Activated T-cell treated with anti-CD3 and anti-CD28 coated beads for 24 hours (primary cell): Measurements from ENCODE around the gene PTPN18.

ENCODE experiments used
- DNase-seq: peaks from one replicate; pipeline ENCODE4 v3.0.0-alpha.2; 2020; ENCODE audit warnings: low read depth

The PTPN18 gene

DNA sequence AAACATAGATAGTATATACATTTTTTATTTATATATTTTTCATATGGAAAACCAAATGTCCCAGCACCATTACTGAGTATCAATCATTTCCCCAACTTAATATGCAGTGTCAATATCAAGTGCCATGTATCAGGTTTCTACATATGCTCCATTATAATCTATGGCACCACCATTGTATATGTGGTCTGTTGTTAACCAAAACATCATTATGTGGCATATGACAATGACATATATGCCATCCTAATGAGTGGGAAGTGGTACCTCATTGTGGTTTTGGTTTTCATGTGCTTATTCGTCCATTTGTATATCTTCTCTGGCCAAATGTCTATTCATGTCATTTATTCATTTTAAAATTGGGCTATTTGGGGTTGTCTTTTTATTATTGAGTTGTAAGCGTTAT is 9.2 kb downstream of the PTPN18 start:
- DNase-seq: no peak

DNA sequence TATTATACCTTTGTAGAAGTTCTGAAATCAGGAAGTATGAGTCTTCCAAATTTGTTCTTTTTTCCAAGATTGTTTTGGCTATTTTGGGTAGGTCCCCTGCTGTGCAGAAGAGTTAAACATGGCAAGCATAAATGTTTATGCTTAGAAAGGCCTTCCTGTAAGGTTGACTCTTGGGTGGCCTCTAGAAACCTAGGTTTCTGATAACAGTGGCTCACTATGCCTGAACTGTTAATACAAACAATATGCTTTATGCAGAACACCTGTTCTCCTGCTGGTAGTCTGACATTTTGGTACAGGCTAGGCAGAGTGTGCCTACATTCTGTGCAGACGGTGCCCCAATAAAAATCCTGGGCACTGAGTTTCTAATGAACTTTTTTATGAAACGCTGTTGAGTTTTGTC is 10.1 kb downstream of the PTPN18 start:
- DNase-seq: no peak

DNA sequence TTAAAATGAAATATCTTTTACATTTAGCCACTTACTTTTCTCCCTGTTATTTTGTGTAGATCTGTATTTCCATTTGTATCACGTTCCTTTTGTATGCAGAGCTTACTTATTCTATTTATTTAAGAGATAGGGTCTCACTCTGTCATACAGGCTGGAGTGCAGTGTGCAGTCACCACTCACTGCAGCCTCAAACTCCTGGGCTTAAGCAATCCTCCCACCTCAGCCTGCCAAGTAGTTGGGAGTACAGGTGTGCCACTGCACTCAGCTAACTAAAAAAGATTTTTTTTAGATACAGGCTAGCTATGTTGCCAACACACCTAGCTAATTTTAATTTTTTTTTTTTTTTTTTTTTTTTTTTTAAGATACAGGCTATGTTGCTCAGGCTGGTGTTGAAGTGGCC is 10.9 kb downstream of the PTPN18 start:
- DNase-seq: no peak

DNA sequence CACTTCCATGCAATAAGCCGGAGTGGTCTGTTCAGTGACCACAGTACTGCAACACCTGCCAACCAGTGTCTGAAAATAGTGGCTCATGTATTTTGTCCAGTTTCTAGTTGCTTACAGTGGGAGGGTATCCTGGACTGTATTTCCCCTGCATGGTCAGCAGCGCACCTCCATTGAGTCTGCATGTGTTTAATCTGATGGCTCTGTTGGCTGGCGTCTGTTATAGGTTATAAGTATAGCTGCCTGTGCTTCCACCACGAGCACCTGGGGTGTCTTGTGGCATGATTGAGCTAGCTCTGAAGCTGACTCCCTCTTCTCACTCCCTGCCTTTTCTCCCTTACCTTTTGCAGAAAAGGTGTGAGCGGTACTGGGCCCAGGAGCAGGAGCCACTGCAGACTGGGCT is 12.9 kb downstream of the PTPN18 start:
- no peak for DNase-seq

DNA sequence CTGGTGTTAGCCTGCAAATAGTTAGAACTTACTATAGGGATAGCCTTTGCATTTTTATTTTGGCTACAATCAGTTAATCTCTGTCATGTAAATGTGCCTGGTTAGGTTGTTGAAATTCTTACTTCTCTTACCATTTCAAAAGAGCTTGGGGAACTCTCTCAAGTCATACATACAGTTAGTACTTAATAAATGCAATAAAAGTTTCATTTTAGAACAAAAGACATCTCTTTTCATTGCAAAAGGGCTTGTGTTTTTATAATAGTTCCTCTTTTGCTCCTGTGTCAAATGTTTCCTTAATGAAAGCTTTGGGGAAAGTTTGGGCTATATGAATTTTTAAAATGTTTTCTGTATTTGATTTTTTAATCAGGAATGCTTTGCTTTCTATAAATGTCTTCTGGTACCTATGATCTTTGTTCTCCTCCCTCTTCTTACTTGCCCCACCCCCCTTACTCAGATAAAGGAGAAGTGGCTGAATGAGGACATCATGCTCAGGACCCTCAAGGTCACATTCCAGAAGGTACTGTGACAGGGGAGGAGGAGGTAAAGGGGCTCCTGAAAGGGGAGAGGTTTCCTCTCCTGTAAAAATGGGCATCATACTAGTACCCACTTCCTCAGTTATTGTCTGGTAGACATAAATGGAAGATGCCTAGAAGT is 13.6 kb downstream of the PTPN18 start:
- no peak for DNase-seq

DNA sequence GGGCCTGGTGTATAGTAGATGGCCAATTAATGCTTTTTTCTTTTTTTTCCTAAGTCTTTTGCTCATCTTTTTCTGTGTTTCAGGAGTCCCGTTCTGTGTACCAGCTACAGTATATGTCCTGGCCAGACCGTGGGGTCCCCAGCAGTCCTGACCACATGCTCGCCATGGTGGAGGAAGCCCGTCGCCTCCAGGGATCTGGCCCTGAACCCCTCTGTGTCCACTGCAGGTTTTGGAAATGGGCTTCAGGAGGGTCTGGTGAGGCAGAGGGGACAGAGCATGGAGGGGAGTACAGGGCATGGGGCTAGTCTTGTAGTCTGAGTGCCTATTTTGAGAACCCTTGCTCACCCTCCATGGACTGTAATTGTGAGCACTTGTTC is 14.1 kb downstream of the PTPN18 start:
- no peak for DNase-seq

DNA sequence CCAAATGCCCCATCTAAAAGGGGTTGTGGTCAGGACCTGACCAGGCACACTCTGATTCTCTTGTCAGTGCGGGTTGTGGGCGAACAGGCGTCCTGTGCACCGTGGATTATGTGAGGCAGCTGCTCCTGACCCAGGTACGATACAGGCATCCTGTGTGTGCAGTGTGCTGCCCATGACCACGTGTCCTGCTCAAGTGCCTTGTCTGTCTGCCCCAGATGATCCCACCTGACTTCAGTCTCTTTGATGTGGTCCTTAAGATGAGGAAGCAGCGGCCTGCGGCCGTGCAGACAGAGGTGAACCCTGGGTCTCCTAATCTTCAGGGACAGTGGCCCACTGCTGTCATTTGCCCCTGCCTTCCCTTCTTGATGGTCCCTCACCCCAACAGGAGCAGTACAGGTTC is 14.6 kb downstream of the PTPN18 start:
- DNase-seq: no peak

DNA sequence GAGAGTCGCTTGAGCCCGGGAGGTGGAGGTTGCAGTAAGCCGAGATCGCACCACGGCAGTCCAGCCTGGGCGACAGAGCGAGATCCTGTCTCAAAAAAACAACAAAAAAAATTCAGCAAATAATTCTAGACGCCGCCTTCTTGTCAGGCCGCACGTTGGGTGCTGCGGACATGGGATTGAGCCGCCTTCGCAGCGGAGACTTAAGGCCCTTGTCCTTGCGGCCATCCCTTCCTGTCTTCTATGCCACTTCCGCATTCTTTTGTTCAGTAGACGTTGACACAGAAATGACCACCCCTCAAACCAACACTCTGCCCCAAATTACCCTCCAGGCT is 15.8 kb downstream of the PTPN18 start:
- DNase-seq: no peak

DNA sequence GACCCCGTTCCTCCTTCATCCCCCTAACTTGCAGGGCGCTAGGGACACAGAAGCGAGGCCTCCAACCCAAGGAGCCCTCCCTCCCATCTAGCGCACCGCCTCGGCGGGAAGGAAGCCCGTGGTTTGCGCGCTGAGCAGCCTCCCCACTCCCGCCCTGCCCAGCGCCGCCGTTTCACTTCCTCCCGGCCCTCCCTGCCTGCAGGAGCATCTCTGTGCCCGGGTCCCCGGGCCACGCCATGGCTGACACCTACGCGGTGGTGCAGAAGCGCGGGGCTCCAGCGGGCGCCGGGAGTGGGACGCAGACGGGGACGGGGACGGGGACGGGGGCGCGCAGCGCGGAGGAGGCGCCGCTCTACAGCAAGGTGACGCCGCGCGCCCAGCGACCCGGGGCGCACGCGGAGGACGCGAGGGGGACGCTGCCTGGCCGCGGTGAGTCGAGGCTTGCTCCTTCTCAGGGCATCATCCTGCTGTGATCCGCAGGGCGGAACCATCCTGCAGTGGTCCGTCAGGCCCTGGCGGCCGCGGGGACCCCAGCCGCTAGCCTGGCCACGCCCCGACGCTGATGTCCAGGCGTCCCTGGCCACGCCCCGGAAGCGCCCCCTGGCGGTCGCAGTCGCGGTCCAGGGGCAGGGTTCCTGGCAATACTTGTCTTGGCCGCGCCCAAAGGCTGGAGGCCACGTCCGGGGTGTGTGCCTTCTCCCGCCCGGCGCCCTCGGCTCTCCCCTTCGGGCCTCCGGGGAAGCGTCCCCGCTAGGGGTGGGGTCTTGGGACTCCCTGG is 16.4 kb downstream of the PTPN18 start:
- DNase-seq: peak; percentile 66

DNA sequence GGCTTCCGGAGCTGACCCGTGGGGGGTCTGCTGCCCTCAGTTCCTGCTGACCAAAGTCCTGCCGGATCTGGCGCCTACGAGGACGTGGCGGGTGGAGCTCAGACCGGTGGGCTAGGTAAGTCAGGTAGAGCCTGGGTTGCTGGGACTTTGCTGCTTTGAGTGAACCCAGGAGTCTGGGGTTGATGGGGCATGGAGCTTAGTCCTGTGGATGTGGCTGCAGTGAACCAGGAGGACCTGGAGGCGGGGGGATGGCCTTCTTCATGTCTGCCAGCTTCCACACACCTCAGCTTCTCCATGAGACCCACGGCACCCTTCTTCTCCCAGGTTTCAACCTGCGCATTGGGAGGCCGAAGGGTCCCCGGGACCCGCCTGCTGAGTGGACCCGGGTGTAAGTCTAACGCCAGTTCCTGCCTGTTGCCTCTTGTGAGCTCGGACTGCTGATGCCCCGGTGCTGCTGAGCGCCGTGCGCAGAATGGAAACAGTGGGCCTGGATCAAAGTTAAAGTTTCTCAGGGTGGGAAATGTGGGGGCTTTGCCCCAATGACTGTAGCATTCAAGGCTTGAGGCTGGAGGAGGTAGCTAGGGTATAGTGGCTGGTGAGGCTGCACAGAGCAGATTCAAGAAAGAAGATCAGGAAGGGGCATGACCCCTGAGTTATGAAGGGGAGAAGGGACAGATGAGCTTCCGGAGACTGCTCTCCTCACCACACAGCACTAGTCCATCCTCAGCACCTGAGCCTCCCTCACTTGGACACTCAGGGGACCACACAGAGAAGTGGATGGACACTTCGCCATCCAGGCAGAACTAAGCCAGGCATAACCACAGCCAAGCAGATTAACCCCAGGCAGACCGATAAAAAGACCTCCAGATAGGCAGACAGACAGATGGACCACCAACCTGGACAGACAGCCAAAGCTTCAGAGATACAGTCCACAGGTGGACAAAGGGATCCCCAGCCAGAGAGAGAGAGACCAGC is 17.3 kb downstream of the PTPN18 start:
- DNase-seq: no peak

DNA sequence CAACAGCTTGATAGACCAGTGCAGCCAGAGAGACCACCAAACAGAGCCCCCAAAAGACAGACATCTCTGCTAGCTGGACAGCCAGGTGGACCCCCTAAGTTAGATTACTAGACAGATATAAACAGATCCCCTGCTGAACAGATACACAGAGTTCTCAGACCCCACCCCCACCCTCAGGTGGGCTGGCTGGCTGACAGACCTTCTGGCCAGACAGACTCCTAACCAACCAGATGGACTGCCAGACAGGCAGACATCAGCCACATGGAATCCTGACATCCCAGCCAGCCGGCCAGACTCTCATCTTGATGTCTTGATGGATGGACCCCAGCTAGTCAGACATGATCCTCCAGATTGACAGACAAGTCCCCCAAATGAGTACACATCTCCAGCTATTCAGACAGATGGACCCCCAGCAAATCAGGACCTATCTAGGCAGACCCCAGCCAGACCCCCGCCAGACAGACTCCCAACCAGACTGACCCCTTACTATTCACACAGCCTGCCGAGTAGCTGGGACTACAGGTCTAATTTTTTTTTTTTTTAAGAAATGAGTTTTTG is 18.0 kb downstream of the PTPN18 start:
- no peak for DNase-seq

DNA sequence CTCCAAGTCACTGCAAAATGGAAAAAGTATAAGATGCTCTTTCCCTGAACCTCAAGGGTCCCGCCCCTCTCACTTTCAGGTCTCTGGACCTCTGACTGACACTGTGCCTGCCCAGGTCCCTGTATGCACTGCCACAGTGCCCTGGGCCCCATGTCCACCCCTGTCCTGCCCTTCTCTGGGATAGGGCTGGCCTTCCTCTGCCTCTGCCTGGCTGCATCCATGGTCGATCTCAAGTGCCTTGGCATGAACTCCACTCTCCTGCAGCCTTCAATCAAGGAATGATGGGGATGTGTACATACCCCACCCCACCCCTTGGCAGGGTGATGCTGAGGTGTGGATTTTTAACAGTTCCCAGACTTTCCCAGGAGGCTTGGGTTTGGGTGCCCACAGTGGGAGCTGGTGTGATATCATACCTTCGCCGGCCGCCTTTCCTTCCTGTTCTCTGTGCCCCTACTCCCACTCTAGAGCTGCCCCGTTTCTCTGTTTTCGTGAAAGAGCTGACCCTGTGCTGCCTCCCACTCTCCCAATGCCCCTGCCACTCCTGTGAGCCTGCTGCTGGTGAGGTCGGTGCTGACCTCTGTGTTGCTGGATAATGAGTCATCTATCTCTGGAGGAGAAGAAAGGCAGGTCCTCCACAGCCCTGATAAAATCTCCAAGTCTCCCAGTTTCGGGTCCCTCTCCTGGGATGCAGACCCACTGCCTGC is 18.9 kb downstream of the PTPN18 start:
- no peak for DNase-seq

DNA sequence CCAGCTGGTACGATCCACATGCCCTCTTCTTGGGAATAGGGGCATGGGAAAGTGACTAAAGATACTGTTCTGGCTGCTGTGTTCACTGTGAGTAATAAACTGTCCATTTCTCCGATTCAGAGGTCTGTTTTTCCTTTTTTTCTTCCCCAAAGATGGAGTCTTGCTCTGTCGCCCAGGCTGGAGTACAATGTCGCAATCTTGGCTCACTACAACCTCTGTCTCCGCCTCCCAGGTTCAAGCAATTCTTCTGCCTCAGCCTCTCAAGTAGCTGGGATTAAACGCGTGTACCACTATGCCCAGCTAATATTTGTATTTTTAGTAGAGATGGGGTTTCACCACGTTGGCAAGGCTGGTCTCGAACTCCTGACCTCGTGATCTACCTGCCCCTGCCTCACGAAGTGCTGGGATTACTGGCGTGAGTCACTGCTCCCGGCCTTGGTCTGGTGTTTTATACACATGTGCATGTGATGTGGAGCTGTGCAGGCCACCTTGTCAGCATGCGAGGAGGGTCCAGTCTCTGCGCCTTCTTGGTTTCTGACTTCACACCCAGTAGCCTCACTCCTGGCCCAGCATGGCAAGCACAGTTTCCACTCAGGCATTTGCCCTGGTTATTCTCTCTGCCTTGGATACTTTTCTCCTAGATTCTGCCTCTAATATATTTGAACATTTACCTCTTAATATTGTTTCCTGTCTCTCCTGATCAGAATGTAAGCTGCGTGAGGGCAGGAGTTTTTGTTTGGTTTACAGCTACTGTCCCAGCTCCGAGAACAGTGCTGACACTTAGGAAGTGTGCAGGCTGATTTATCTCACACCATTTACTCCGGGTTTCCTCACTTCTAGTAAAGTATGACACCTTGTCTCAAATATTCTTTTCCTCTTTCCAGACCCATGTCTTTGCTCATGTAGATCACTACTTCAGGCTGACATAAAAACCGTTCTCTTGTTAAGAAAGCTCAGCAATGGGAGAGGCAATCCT is 19.7 kb downstream of the PTPN18 start:
- DNase-seq: no peak

DNA sequence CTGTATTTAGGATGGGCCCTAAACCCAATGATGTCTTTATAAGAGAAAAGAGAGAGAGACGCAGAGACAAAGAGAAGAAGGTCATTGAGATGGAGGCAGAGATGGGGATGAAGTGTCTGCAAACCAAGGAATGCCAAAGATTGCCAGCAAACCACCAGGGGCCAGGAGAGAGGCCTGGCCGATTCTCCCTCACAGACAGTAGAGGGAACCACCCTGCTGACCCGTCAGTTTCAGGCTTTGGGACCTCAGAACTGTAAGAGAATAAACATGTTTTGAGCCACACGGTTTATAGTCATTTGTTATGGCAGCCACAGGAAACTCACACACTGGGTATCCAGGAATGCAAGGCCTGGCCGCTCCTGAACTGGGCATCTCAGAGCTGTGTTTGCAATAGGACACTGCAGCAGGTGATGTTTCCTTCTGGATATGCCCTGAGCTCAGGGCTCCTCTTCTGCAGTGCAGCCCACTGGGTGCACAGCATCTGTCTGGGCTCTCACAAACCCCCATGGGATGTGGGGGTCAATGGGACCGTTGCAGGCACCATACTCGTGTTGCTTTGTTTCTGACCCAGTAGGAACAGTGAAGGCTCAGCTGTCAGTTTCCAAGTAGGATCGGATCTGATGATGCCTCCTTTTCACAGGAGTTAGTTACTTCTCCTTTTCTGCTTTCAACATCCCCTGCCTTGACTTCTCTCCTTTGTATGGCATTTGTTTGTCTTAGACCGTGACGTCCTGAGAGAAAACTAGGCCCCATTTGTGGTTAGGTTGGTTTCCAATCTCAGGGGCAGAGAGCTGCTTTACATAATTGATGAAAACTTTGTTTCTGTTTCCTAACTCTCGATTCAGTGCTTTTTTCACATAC is 20.8 kb downstream of the PTPN18 start:
- no peak for DNase-seq

DNA sequence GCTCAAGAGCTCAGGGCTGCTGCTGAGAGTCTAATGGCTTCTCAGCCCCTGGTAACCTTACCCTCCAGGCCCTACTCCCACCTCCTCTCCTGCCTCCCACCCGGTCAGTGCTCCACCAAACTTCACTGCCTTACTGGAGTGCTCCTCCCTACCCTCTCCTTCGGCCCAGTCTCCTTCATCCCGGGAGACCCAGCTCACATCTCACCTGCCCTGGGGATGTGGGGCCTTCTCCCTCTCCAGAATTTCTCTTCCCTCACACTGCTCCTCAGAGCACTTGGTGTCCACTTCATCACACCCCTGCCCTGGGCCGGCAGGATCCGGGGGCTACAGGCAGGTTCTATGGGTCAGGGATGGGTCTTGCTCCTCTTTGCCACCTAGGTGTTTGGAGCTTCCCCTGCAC is 21.6 kb downstream of the PTPN18 start:
- DNase-seq: no peak

DNA sequence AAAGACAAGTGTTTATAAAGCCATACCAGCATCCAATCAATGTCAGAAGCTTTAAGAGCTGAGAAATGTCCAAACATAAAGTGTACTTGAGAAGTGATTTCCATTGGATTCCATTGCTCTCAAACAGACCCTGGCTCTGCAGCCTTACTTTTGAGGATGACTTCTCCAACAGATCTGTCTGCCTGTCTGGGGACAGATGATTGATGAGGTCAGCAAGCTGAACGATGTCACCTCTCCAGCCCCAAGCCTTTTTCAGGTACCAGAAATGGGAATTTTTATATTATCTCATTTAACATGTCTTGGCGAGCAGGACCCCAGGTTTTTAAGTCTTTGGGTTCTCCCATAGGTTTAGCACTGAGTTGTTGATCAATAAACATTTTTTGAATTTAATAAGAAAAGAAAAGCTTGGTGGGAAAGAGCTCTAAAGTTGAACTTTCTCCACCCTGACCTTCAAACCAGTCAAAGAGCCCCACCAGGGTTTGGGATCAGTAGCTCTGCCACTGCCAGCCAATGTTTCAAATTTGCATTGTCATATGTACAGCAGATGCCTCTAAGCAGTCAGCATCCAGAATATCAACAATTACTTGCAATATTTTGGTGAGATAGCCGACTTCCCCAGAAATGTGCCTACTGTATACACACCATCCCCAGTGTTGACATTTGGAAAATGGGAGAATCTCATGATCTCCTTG is 22.5 kb downstream of the PTPN18 start:
- DNase-seq: no peak

DNA sequence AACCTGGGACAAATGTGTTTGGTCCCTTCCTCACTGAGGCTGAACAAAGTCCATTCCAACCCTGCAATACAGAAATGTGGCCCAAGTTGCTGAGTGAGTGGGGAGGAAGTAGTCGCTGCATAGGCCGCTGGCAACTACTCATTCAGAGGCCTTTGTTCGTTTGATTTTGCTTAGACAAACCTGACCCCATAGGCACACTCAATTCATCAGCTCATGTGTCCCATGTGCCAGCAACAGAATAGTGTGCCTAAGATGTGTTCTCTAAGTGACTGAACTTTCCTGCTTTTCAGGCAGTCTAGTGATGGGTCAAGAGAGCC is 23.0 kb downstream of the PTPN18 start:
- no peak for DNase-seq

DNA sequence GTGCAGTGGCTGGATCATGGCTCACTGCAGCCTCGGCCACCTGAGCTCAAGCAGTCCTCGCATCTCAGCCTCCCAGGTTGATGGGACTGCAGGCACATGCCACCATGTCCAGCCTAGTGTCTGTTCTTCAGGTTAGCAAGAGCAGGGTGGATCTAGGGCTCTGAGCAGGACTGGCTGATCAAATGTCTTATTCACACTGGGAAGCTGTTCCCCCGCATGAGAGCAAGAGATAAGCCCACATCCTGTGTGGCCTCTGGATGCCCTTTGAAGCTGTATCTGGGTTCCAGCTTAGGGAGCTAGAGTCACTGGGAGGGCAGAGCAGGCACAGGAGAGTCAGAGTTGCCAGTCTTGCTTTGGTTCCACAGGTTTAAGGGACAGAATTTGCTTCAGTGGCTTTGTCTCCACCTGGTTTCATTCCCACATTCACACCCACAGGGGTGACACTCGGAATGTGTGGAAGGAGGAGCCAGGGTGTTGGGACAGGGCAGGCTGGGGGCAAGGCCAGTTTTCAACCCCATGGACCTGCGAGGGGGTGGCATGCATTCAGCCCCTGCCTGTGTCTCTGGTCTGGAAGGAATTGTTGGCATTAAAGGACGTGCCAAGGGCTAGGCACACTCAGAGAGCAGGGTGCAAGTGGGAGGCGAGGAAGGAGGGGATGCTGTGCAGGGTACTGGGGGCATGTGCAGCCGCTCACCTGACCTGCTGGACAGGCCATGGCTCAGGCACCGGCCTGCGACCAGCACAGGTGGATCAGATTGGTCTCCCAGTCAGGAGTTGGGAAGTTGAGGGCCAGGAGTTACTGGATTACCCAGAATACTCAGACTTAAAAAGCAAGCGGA is 24.5 kb downstream of the PTPN18 start:
- no peak for DNase-seq
